HG03103 (cell line): Measurements from ENCODE around the gene PSMB5.
A peak's percentile ranks its signal among the peaks of the same experiment; 100 is the strongest.

Source experiments
- ATAC-seq: cut with Tn5 transposase; IDR thresholded peaks from one replicate; pipeline ENCODE4 v1.9.1; 2021; ENCODE audit warnings: low read depth; ENCODE audit not compliant: unreplicated experiment

Gene PSMB5

GRCh38 chr14:23060536-23061260 lies 26.0 kb upstream of the PSMB5 start:
- ATAC-seq, result no peak

GRCh38 chr14:23058654-23059504 lies 24.2 kb upstream of the PSMB5 start:
- no peak for ATAC-seq

GRCh38 chr14:23057757-23058653 lies 23.3 kb upstream of the PSMB5 start:
- ATAC-seq, result no peak

GRCh38 chr14:23056956-23057756 lies 22.5 kb upstream of the PSMB5 start, which contains the start of gene CDH24:
Gene CDH24, minus strand, starts transcription at chr14:23057520. Its CDS starts 1,787 bp downstream, at chr14:23055733.
- ATAC-seq, result peak; percentile 48

GRCh38 chr14:23056145-23056955 lies 21.6 kb upstream of the PSMB5 start:
- no peak for ATAC-seq

GRCh38 chr14:23055621-23056144 lies 21.0 kb upstream of the PSMB5 start:
- no peak for ATAC-seq

GRCh38 chr14:23055147-23055550 lies 20.4 kb upstream of the PSMB5 start:
- no peak for ATAC-seq

GRCh38 chr14:23054000-23054811 lies 19.5 kb upstream of the PSMB5 start:
- ATAC-seq, result no peak

GRCh38 chr14:23053426-23053825 lies 18.7 kb upstream of the PSMB5 start:
- ATAC-seq, result no peak

GRCh38 chr14:23052671-23053070 lies 18.0 kb upstream of the PSMB5 start:
- ATAC-seq, result no peak

GRCh38 chr14:23052182-23052623 lies 17.5 kb upstream of the PSMB5 start:
- ATAC-seq, result no peak

GRCh38 chr14:23051141-23052057 lies 16.7 kb upstream of the PSMB5 start:
- no peak for ATAC-seq

GRCh38 chr14:23049011-23049410 lies 14.3 kb upstream of the PSMB5 start:
- no peak for ATAC-seq

GRCh38 chr14:23047751-23048693 lies 13.3 kb upstream of the PSMB5 start:
- no peak for ATAC-seq

GRCh38 chr14:23047034-23047634 lies 12.4 kb upstream of the PSMB5 start:
- ATAC-seq, result no peak
